Renal pelvis (tissue), 12 donors: ENCODE measurements around the gene AGO4. TPM values are rescaled to one million over a fixed set of nuclear protein-coding genes. Genes with fewer than 3 reads are reported as not detected.
"Not testable (repeated sequence)": the region's sequence is repeated elsewhere in the genome, so short reads cannot be mapped to it uniquely, and the experiment has no call there.

ENCODE experiments used
- DNase-seq: peaks from one replicate; pipeline ENCODE4 v3.0.0-alpha.2; 2013
- long read RNA-seq, 16 experiments: transcript quantifications; one replicate each; lab custom pipeline, GENCODE V29; 2026
- polyA plus RNA-seq, 3 donors: library from polyadenylated mRNA; unstranded; fragments of 120-200 nt; gene quantifications; one replicate each; pipeline ENCODE4 v1.2.1, GENCODE V29; 2013; ENCODE audit not compliant: insufficient read length in 3 of 3

The AGO4 gene
- polyA plus RNA-seq, result 10 to 100 TPM; 15.0 to 31.0 (median 28.3) TPM
- long read RNA-seq, donor 1, result 0 reads
- long read RNA-seq, donor 2, full-length matches to known transcripts, result 1 of 7 reads
- long read RNA-seq, donor 2, partial matches to known transcripts, result 6 of 7 reads
- long read RNA-seq, donor 2, other reads (novel, unspliced or antisense), result 0 of 7 reads
- long read RNA-seq, donor 3, result 0 reads
- long read RNA-seq, donor 4, result 0 reads
- long read RNA-seq, donor 5, result 0 reads
- long read RNA-seq, donor 6, result 0 reads
- long read RNA-seq, donor 7, full-length matches to known transcripts, result 2 of 2 reads
- long read RNA-seq, donor 7, partial matches to known transcripts, result 0 of 2 reads
- long read RNA-seq, donor 7, other reads (novel, unspliced or antisense), result 0 of 2 reads
- long read RNA-seq, donor 8, result 0 reads
- long read RNA-seq, donor 9, partial matches to known transcripts, result 0 of 1 reads
- long read RNA-seq, donor 9, other reads (novel, unspliced or antisense), result 0 of 1 reads
- long read RNA-seq, donor 10, partial matches to known transcripts, result 0 of 1 reads
- long read RNA-seq, donor 10, other reads (novel, unspliced or antisense), result 0 of 1 reads
- long read RNA-seq, donor 11, full-length matches to known transcripts, result 1 of 1 reads
- long read RNA-seq, donor 11, partial matches to known transcripts, result 0 of 1 reads
- long read RNA-seq, donor 11, other reads (novel, unspliced or antisense), result 0 of 1 reads
- long read RNA-seq, donor 12, full-length matches to known transcripts, result 1 of 1 reads
- long read RNA-seq, donor 12, partial matches to known transcripts, result 0 of 1 reads
- long read RNA-seq, donor 12, other reads (novel, unspliced or antisense), result 0 of 1 reads
- long read RNA-seq, donor 13, partial matches to known transcripts, result 0 of 1 reads
- long read RNA-seq, donor 13, other reads (novel, unspliced or antisense), result 0 of 1 reads
- long read RNA-seq, donor 14, result 0 reads
- long read RNA-seq, donor 15, full-length matches to known transcripts, result 1 of 20 reads
- long read RNA-seq, donor 15, partial matches to known transcripts, result 19 of 20 reads
- long read RNA-seq, donor 15, other reads (novel, unspliced or antisense), result 0 of 20 reads
- long read RNA-seq, donor 16, partial matches to known transcripts, result 0 of 1 reads
- long read RNA-seq, donor 16, other reads (novel, unspliced or antisense), result 0 of 1 reads

GRCh38 chr1:35807614-35808449 lies at the start of gene AGO4:
AGO4 (plus strand) TSS chr1:35808016; CDS start chr1:35808417, 401 bp downstream.
- peak; percentile 65 for DNase-seq

- DNase-seq, result no peak
These were observed 45.7 kb upstream of the AGO4 start for GRCh38 chr1:35762141-35762540.

GRCh38 chr1:35763201-35763600 lies 44.6 kb upstream of the AGO4 start:
- no peak for DNase-seq

- no peak for DNase-seq
These were observed 43.5 kb upstream of the AGO4 start for GRCh38 chr1:35764283-35764682.

- DNase-seq, result no peak
These were observed 39.2 kb upstream of the AGO4 start for GRCh38 chr1:35768350-35769187.

- peak; percentile 90 for DNase-seq
These were observed 38.5 kb upstream of the AGO4 start for GRCh38 chr1:35769188-35769758.

- no peak for DNase-seq
These were observed 34.1 kb upstream of the AGO4 start for GRCh38 chr1:35773711-35774110.

GRCh38 chr1:35776172-35776571 lies 31.6 kb upstream of the AGO4 start:
- not testable (repeated sequence) for DNase-seq

GRCh38 chr1:35777109-35777508 lies 30.7 kb upstream of the AGO4 start:
- DNase-seq, result no peak

- no peak for DNase-seq
These were observed 24.7 kb upstream of the AGO4 start for GRCh38 chr1:35783055-35783583.

- DNase-seq, result not testable (repeated sequence)
These were observed 23.5 kb upstream of the AGO4 start for GRCh38 chr1:35784364-35784763.

- DNase-seq, result no peak
These were observed 19.7 kb upstream of the AGO4 start for GRCh38 chr1:35788139-35788538.

- DNase-seq, result no peak
These were observed 17.1 kb upstream of the AGO4 start for GRCh38 chr1:35790670-35791069.

GRCh38 chr1:35795295-35795694 lies 12.5 kb upstream of the AGO4 start:
- no peak for DNase-seq

GRCh38 chr1:35797380-35797779 lies 10.4 kb upstream of the AGO4 start:
- DNase-seq, result no peak

- DNase-seq, result not testable (repeated sequence)
These were observed 9.8 kb upstream of the AGO4 start for GRCh38 chr1:35798019-35798418.

- DNase-seq, result not testable (repeated sequence)
These were observed 7.5 kb upstream of the AGO4 start for GRCh38 chr1:35800167-35800887.

- DNase-seq, result peak; percentile 19
These were observed 766 bp downstream of the AGO4 start for GRCh38 chr1:35808450-35809113.
